Measurements from ENCODE around the gene CDK14. TPM values are rescaled to one million over a fixed set of nuclear protein-coding genes. Genes with fewer than 3 reads are reported as not detected.

Gene CDK14
- polyA plus RNA-seq, 1 donor, result 9.7 TPM

DNA sequence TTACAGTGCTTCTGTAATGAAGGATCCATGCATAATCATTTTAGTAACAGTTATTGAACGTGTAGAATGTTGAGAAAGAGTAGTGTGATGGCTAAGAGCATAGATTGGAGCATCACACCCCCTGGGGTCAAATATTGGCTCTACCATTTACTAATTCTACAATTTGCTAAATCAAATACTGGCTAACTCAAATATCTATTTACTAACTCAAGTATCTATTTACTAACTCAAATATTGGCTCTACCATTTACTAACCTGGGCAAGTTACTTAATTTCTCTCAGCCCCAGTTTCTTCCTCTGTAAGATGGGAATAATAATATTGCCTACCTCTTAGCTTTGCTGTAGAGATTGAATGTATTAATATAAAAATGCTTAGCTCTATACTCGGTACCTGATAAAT is 64.0 kb downstream of the CDK14 start:
- Histone ChIP-seq H3K27me3 (ENCODE audit: control insufficient read depth, insufficient read depth, low read length) (no peaks in the 10 kb centered on the region), H3K4me3 (ENCODE audit: low read length) (no peak overlapping the region), H3K9me3 (ENCODE audit: control insufficient read depth, low read depth, low read length) (peaks cover 2% of the 10 kb centered on the region), H3K4me1 (ENCODE audit: control insufficient read depth, insufficient read depth, low read length) (no peaks in the 10 kb centered on the region), H3K27ac (ENCODE audit: low read length) (no peak overlapping the region), H3K36me3 (ENCODE audit: control insufficient read depth, insufficient read depth, low read length) (no peaks in the 10 kb centered on the region)
- DNase-seq, result no peak
- 100% methylated on average over 1 of the region's 2 CpGs for WGBS (ENCODE audit: insufficient coverage, low lambda C conversion rate)

DNA sequence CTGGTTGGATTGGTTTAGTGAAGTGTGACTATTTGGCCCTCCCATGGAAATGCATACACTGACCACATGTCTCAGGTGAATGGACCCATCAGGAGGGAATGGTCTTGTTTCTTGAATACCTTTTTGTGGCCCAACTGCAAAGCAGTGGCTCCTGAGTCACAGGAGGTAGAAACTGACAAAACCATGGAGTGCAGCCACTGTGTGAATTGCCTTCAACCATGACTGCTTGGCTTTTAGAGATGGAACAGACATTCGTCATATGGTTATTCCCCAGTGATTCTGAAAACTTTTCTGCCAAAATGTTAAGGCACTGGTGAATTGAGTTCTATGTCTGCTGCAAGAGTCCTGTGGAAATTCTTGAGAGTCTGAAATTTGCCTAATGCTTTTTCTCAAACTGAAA is 64.7 kb downstream of the CDK14 start:
- no CpG with 5 or more reads among the region's 1 CpG for WGBS (ENCODE audit: insufficient coverage, low lambda C conversion rate)

DNA sequence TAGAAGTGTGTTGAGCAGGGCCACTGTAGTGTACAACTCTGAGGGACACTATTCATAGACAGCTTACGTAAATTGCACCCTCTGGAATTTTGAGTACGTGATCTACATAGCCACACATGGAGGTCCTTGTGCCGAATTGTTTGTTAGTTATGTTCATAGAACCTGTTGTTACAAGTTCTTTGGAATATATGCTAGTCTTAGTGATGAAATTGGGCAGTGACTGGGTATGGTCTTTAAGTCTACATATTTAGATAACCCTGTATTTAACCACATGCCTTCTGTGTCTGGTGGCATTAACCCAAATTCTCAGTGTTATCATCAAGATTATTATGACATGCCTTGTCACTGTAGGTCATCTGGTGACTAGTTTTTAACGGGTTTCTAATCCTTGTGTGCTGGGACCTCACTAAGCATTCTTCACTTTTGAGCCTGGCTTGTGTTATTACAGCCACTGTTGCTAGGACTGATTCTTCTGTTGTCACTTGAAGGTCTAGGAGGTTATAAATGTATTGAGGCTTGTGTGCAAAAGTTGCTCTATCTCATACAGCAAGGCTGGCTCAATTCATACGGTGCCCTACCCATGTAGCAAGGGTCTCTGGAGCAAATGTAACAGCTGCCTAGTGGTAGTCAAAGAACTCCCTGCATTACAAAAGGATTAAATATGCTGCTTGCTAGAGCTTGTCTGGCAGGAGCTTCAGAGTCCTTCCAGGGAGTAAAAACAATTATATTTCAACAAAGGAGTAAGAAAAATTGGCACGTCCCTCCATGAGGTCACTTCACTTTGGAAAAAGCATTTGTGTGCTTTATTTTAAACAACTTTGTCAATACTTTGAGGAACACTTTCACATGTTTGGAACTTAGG is 65.4 kb downstream of the CDK14 start:
- no CpG with 5 or more reads among the region's 6 CpGs for WGBS (ENCODE audit: insufficient coverage, low lambda C conversion rate)
- Histone ChIP-seq H3K27me3 (ENCODE audit: control insufficient read depth, insufficient read depth, low read length) (no peaks in the 10 kb centered on the region), H3K36me3 (ENCODE audit: control insufficient read depth, insufficient read depth, low read length) (no peaks in the 10 kb centered on the region), H3K9me3 (ENCODE audit: control insufficient read depth, low read depth, low read length) (peaks cover 2% of the 10 kb centered on the region), H3K4me1 (ENCODE audit: control insufficient read depth, insufficient read depth, low read length) (no peaks in the 10 kb centered on the region), H3K4me3 (ENCODE audit: low read length) (no peak overlapping the region), H3K27ac (ENCODE audit: low read length) (no peak overlapping the region)
- no peak for DNase-seq

More for the DNA sequence above, 64.7 kb downstream of the CDK14 start:
- peaks cover 2% of the 10 kb centered on the region for H3K9me3 ChIP-seq (ENCODE audit: control insufficient read depth, low read depth, low read length)
- H3K36me3 ChIP-seq (ENCODE audit: control insufficient read depth, insufficient read depth, low read length), result no peaks in the 10 kb centered on the region
- no peak for DNase-seq
- no peak overlapping the region for H3K4me3 ChIP-seq (ENCODE audit: low read length)
- no peaks in the 10 kb centered on the region for H3K4me1 ChIP-seq (ENCODE audit: control insufficient read depth, insufficient read depth, low read length)
- H3K27ac ChIP-seq (ENCODE audit: low read length), result no peak overlapping the region
- no peaks in the 10 kb centered on the region for H3K27me3 ChIP-seq (ENCODE audit: control insufficient read depth, insufficient read depth, low read length)

DNA sequence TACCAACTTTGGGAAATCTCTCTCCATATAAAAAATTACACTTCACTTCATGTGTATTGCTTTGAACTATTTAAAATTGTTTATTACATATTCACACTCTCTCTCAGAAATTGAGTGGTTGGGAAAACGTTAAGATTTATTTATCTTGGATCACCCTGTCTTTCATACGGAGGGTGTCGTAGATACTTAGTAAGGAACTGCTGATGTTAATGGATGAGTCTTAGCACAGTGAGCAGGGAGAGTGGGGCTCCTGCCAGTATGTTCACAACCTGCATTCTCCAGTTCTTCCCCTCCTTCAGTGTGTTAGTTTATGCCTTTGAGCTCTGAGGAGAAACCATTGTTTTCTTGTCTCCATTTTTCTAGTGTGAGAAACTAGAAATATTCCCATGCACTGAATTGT is 67.1 kb downstream of the CDK14 start:
- Histone ChIP-seq H3K27me3 (ENCODE audit: control insufficient read depth, insufficient read depth, low read length) (no peaks in the 10 kb centered on the region), H3K9me3 (ENCODE audit: control insufficient read depth, low read depth, low read length) (peaks cover 2% of the 10 kb centered on the region), H3K4me3 (ENCODE audit: low read length) (no peak overlapping the region), H3K36me3 (ENCODE audit: control insufficient read depth, insufficient read depth, low read length) (no peaks in the 10 kb centered on the region), H3K4me1 (ENCODE audit: control insufficient read depth, insufficient read depth, low read length) (no peaks in the 10 kb centered on the region), H3K27ac (ENCODE audit: low read length) (no peak overlapping the region)
- WGBS (ENCODE audit: insufficient coverage, low lambda C conversion rate), result 68% methylated on average over 3 of the region's 3 CpGs
- no peak for DNase-seq

DNA sequence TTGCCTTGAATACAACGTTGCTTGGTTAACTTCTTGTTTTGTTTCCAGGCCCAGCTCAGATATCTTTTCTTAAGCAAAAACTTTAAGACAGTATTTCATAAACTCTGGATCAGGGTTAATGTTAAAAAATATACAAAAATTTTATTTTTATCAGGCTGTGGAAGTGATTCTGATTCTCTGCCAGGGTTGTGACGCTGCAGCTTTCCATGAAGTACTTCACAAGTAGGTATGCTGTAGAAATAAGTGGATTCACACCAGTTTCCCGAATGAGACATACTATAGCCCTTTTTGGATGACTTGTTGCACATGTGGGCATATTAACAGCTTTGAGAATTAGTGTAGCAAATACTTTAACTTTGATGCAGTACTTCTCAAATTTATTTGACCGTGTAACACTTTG is 70.1 kb downstream of the CDK14 start:
- WGBS (ENCODE audit: insufficient coverage, low lambda C conversion rate), result no CpG with 5 or more reads among the region's 4 CpGs
- H3K27ac ChIP-seq (ENCODE audit: low read length), result no peak overlapping the region
- no peak for DNase-seq
- no peaks in the 10 kb centered on the region for H3K27me3 ChIP-seq (ENCODE audit: control insufficient read depth, insufficient read depth, low read length)
- H3K9me3 ChIP-seq (ENCODE audit: control insufficient read depth, low read depth, low read length), result no peaks in the 10 kb centered on the region
- no peaks in the 10 kb centered on the region for H3K36me3 ChIP-seq (ENCODE audit: control insufficient read depth, insufficient read depth, low read length)
- H3K4me1 ChIP-seq (ENCODE audit: control insufficient read depth, insufficient read depth, low read length), result no peaks in the 10 kb centered on the region
- H3K4me3 ChIP-seq (ENCODE audit: low read length), result no peak overlapping the region

DNA sequence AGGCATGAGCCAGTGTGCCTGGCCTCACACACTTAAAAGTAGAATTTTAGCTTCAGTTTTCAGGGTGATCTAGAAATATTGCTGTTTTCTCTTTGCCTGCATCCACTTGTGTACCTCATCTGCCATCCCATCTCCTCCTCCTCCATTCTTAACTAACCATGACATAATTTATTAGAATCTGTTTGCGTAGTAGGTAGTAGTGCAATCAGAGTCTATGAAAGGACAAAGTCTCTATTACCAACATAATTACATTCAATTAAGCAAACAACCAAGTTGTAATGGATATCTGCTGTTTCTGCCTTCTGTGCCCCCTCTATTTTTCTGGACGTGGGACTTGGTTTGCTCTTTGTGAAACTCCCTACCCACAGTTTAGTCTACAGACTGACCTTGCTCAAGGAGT is 72.9 kb downstream of the CDK14 start:
- WGBS (ENCODE audit: insufficient coverage, low lambda C conversion rate), result no CpG with 5 or more reads among the region's 2 CpGs
- no peak for DNase-seq
- H3K27ac ChIP-seq (ENCODE audit: low read length), result no peak overlapping the region
- H3K4me1 ChIP-seq (ENCODE audit: control insufficient read depth, insufficient read depth, low read length), result no peaks in the 10 kb centered on the region
- no peaks in the 10 kb centered on the region for H3K9me3 ChIP-seq (ENCODE audit: control insufficient read depth, low read depth, low read length)
- no peaks in the 10 kb centered on the region for H3K36me3 ChIP-seq (ENCODE audit: control insufficient read depth, insufficient read depth, low read length)
- no peak overlapping the region for H3K4me3 ChIP-seq (ENCODE audit: low read length)
- H3K27me3 ChIP-seq (ENCODE audit: control insufficient read depth, insufficient read depth, low read length), result no peaks in the 10 kb centered on the region

DNA sequence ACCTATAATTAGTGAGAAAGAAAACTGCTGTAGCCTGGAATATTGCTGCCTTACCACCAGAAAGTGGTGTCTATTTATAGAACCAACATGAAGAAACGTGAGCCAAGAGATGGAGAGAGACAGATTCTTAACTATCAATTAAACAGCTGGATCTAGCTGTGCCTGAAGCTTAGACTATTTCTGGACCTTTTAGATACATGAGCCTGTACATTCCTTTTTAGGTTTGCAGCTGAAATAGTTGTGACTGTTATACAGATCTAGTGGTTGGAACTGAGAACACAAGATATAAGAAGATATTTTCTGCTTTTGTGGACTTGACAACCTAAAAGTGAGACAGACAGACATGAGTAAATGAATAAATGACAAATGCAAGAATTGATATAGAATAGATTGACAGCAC is 73.4 kb downstream of the CDK14 start:
- no peak overlapping the region for H3K4me3 ChIP-seq (ENCODE audit: low read length)
- no peaks in the 10 kb centered on the region for H3K36me3 ChIP-seq (ENCODE audit: control insufficient read depth, insufficient read depth, low read length)
- H3K4me1 ChIP-seq (ENCODE audit: control insufficient read depth, insufficient read depth, low read length), result no peaks in the 10 kb centered on the region
- H3K27me3 ChIP-seq (ENCODE audit: control insufficient read depth, insufficient read depth, low read length), result no peaks in the 10 kb centered on the region
- no peak overlapping the region for H3K27ac ChIP-seq (ENCODE audit: low read length)
- WGBS (ENCODE audit: insufficient coverage, low lambda C conversion rate), result no CpG with 5 or more reads among the region's 1 CpG
- DNase-seq, result no peak
- no peaks in the 10 kb centered on the region for H3K9me3 ChIP-seq (ENCODE audit: control insufficient read depth, low read depth, low read length)

DNA sequence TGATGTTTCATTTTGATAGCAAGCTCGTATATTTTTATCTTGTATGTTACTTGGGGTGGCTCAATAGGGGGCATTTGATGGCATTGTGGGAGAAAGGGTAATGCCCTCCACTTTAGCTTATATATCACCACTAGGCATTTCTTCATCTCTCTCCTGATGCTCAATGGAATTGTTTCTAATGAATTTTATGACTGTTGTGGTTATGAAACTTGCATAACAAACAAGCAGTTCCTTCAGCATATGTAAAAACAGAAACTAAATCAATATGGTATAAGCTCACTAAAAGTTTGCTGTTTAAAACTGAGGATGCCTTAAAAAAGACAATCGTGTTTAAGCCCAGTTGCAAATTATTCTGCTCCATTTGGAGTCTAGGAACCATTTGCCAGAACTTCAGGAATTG is 75.5 kb downstream of the CDK14 start:
- DNase-seq, result no peak
- no peaks in the 10 kb centered on the region for H3K27me3 ChIP-seq (ENCODE audit: control insufficient read depth, insufficient read depth, low read length)
- H3K36me3 ChIP-seq (ENCODE audit: control insufficient read depth, insufficient read depth, low read length), result no peaks in the 10 kb centered on the region
- H3K4me3 ChIP-seq (ENCODE audit: low read length), result no peak overlapping the region
- H3K27ac ChIP-seq (ENCODE audit: low read length), result no peak overlapping the region
- no peaks in the 10 kb centered on the region for H3K4me1 ChIP-seq (ENCODE audit: control insufficient read depth, insufficient read depth, low read length)
- WGBS (ENCODE audit: insufficient coverage, low lambda C conversion rate), result 100% methylated on average over 1 of the region's 2 CpGs
- no peaks in the 10 kb centered on the region for H3K9me3 ChIP-seq (ENCODE audit: control insufficient read depth, low read depth, low read length)

DNA sequence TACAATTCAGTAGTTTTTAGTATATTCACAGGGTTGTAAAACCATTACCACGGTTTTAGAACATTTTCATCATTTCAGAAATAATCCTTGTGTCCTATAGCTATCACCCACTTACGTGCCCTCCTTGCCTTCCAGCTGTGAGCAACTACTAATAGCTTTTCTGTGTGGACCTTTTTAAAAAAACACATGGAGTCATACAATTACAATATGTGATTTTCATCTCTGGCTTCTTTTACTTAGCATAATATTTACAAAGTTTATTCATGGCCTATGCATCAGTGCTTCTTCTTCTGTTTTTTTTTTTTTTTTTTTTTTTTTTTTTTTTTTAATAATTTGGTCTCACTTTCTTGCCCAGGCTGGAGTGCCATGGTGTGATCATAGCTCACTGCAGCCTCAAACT is 76.1 kb downstream of the CDK14 start:
- Histone ChIP-seq H3K4me1 (ENCODE audit: control insufficient read depth, insufficient read depth, low read length) (no peaks in the 10 kb centered on the region), H3K36me3 (ENCODE audit: control insufficient read depth, insufficient read depth, low read length) (no peaks in the 10 kb centered on the region), H3K4me3 (ENCODE audit: low read length) (no peak overlapping the region), H3K27me3 (ENCODE audit: control insufficient read depth, insufficient read depth, low read length) (no peaks in the 10 kb centered on the region), H3K27ac (ENCODE audit: low read length) (no peak overlapping the region), H3K9me3 (ENCODE audit: control insufficient read depth, low read depth, low read length) (no peaks in the 10 kb centered on the region)
- WGBS (ENCODE audit: insufficient coverage, low lambda C conversion rate), result no CpG with 5 or more reads among the region's 2 CpGs
- DNase-seq, result no peak

DNA sequence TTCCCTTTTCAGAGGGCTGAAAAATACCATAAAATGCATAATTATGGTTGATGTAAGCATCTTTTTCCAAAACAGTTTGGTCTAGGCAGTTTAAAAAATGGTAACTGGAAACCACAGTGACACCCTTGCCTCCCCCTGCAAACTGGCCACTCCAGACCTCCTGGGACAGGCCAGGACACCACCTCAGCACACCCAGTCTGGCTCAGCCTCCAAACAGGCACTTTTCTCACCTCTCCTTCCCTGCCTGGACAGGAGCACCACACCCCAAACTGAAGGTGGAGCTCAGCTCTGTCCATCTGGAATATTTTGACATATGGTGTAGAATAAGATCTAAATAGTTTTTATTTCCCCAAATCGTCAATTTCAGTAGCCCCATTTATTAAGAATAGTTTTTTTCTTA is 78.5 kb downstream of the CDK14 start:
- 100% methylated on average over 1 of the region's 1 CpG for WGBS (ENCODE audit: insufficient coverage, low lambda C conversion rate)

DNA sequence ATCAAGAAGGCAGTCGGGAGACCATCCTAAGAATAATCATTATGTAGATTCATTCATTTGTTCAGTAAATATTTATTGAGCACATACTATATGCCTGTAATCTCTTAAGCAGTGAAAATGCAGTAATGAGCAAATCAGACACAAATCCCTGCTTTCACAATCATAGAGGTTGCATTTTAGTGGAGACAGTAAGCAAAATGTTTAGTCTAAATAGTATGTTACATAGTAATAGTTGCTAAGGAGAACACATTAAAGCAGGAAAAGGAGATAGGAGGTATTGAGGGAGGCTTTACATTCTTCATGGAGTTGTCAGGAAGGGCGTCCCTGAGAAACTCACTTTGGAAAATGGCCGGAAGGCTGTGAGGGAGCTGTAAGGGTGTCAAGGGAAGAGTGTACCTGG is 79.9 kb downstream of the CDK14 start:
- Histone ChIP-seq H3K36me3 (ENCODE audit: control insufficient read depth, insufficient read depth, low read length) (no peaks in the 10 kb centered on the region), H3K27ac (ENCODE audit: low read length) (no peak overlapping the region), H3K9me3 (ENCODE audit: control insufficient read depth, low read depth, low read length) (no peaks in the 10 kb centered on the region), H3K4me1 (ENCODE audit: control insufficient read depth, insufficient read depth, low read length) (no peaks in the 10 kb centered on the region), H3K4me3 (ENCODE audit: low read length) (no peak overlapping the region), H3K27me3 (ENCODE audit: control insufficient read depth, insufficient read depth, low read length) (no peaks in the 10 kb centered on the region)
- no CpG with 5 or more reads among the region's 3 CpGs for WGBS (ENCODE audit: insufficient coverage, low lambda C conversion rate)
- no peak for DNase-seq

More for the DNA sequence above, 78.5 kb downstream of the CDK14 start:
- no peak for DNase-seq
- no peaks in the 10 kb centered on the region for H3K27me3 ChIP-seq (ENCODE audit: control insufficient read depth, insufficient read depth, low read length)
- no peaks in the 10 kb centered on the region for H3K36me3 ChIP-seq (ENCODE audit: control insufficient read depth, insufficient read depth, low read length)
- no peak overlapping the region for H3K27ac ChIP-seq (ENCODE audit: low read length)
- H3K4me1 ChIP-seq (ENCODE audit: control insufficient read depth, insufficient read depth, low read length), result no peaks in the 10 kb centered on the region
- no peak overlapping the region for H3K4me3 ChIP-seq (ENCODE audit: low read length)
- no peaks in the 10 kb centered on the region for H3K9me3 ChIP-seq (ENCODE audit: control insufficient read depth, low read depth, low read length)

All from large intestine (tissue), 3 donors.